ENCODE measurements around the gene DERL2.
"Not testable (repeated sequence)": the region's sequence is repeated elsewhere in the genome, so short reads cannot be mapped to it uniquely, and the experiment has no call there.

Gene DERL2

GRCh38 chr17:5435781-5436315, 50.1 kb downstream of the DERL2 start:
- not testable (repeated sequence) for FAIRE-seq

- no peak for FAIRE-seq
Measured at GRCh38 chr17:5434984-5435383, 51.0 kb downstream of the DERL2 start.

GRCh38 chr17:5431949-5432556, 53.9 kb downstream of the DERL2 start:
- no peak for FAIRE-seq

GRCh38 chr17:5431234-5431633, 54.7 kb downstream of the DERL2 start:
- FAIRE-seq: not testable (repeated sequence)

GRCh38 chr17:5430413-5430999, 55.5 kb downstream of the DERL2 start:
- FAIRE-seq: no peak

GRCh38 chr17:5429191-5429887, 56.6 kb downstream of the DERL2 start:
- no peak for FAIRE-seq

GRCh38 chr17:5425826-5426225, 60.2 kb downstream of the DERL2 start:
- no peak for FAIRE-seq

- no peak for FAIRE-seq
Measured at GRCh38 chr17:5424909-5425308, 61.1 kb downstream of the DERL2 start.

- FAIRE-seq: no peak
Measured at GRCh38 chr17:5422505-5422904, 63.5 kb downstream of the DERL2 start.
